Measurements from ENCODE around the gene MED15.

GRCh38 chr22:20600137-20600673 lies 92.8 kb downstream of the MED15 start:
- TF ChIP-seq CTCF (IDR thresholded peaks at IDR 0.05) (no peak), POLR2A (IDR thresholded peaks at IDR 0.05) (no peak)
